Activated CD8-positive, alpha-beta T cell treated with anti-CD3 and anti-CD28 coated beads, Interleukin-2, amount 10 ng/mL, durations not matched to agents 7 days and 5 days (primary cell): ENCODE data around the gene SLC19A1. TPM values are rescaled to one million over a fixed set of nuclear protein-coding genes. Genes with fewer than 3 reads are reported as not detected.
A peak's percentile ranks its signal among the peaks of the same experiment; 100 is the strongest.
"Not testable (repeated sequence)": the region's sequence is repeated elsewhere in the genome, so short reads cannot be mapped to it uniquely, and the experiment has no call there.

Experiments used
- ATAC-seq: fragments of 150-1000 bp; cut with Tn5 transposase; one replicate; pipeline ENCODE4 v1.10.0; 2021; ENCODE audit warnings: moderate library complexity
- CTCF ChIA-PET: fragments of 350-600 bp; sonication (Branson Sonifier 250); formaldehyde crosslinking; loops from one replicate; lab custom pipeline; 2021; ENCODE audit warnings: antibody characterized with exemption; lab: Charles Lee
- POLR2A ChIA-PET: fragments of 350-600 bp; sonication (Branson Sonifier 250); formaldehyde crosslinking; loops from one replicate; lab custom pipeline; 2021; ENCODE audit warnings: antibody characterized with exemption; lab: Charles Lee
- DNase-seq: peaks from one replicate; pipeline ENCODE4 v3.0.0-alpha.2; 2020
- H3K27ac Mint-ChIP-seq: one replicate; pipeline ENCODE4 v1.8.0; 2021; ENCODE audit warnings: mild to moderate bottlenecking, mixed read lengths
- H3K27me3 Mint-ChIP-seq: one replicate; pipeline ENCODE4 v1.8.0; 2021; ENCODE audit warnings: low read depth, mixed read lengths
- H3K36me3 Mint-ChIP-seq: one replicate; pipeline ENCODE4 v1.8.0; 2021; ENCODE audit warnings: low read depth, mixed read lengths
- H3K4me1 Mint-ChIP-seq: one replicate; pipeline ENCODE4 v1.8.0; 2021; ENCODE audit warnings: low read depth, mixed read lengths
- H3K4me3 Mint-ChIP-seq: one replicate; pipeline ENCODE4 v1.8.0; 2021; ENCODE audit warnings: mild to moderate bottlenecking, mixed read lengths
- H3K9me3 Mint-ChIP-seq: one replicate; pipeline ENCODE4 v1.8.0; 2022; ENCODE audit warnings: mixed read lengths; ENCODE audit not compliant: insufficient read depth
- total RNA-seq, 2 experiments: library from RNA; stranded (reverse); gene quantifications; one replicate each; pipeline ENCODE4 v1.2.3, GENCODE V29; 2021

SLC19A1 gene
- total RNA-seq, 2 experiments from 2014 or later, result 44.4 to 51.6 TPM

DNA sequence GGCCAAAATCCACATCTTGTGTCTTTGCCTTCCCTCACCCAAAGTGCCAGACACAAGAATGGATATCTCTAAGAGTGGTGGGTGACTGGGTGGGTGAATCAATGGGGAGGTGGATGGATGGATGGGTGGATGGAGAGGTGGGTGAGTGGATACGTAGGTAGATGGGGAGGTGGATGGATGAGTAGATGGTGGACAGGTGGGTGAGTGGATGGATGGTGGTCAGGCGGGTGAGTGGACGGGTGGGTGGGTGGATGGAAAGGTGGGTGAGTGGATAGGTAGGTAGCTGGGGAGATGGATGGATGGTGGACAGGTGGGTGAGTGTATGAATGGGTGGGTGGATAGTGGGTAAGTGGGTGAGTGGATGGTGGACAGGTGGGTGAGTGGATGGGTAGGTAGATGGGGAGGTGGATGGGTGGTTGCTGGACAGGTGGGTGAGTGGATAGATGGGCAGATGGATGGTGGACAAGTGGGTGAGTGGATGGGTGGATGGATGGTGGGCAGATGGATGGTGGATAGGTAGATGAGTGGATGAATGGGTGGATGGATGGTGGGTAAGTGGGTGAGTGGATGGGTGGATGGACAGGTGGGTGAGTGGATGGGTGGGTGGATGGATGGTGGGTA, 34.2 kb downstream of the SLC19A1 start:
- no peaks in the 10 kb centered on the region for H3K9me3 Mint-ChIP-seq
- no peak for ATAC-seq
- no peaks in the 10 kb centered on the region for H3K36me3 Mint-ChIP-seq
- POLR2A ChIA-PET, result no interaction called here
- H3K27ac Mint-ChIP-seq, result no peak overlapping the region
- CTCF ChIA-PET, result no interaction called here
- DNase-seq, result no peak
- H3K4me3 Mint-ChIP-seq, result no peak overlapping the region
- H3K27me3 Mint-ChIP-seq, result no peaks in the 10 kb centered on the region
- no peaks in the 10 kb centered on the region for H3K4me1 Mint-ChIP-seq

DNA sequence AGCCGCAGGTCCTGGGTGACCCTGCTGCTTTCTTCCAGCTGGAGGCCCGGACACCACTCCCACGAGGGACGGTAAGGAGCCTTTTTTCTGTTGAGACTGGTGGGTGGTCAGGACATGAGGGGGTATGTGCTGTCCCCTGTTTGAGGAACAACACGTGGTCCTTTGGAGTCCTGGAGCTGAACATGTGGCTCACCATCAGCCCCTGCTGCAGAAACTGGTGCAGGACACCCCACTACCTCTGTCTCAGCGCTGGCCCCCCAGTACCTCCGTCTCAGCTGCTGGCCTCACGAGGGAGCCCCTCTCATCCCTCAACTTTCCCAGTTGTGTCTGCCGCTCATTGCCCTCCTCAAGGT, 34.7 kb downstream of the SLC19A1 start:
- Mint-ChIP-seq H3K9me3 (no peaks in the 10 kb centered on the region), H3K27me3 (no peaks in the 10 kb centered on the region), H3K27ac (no peak overlapping the region), H3K4me3 (no peak overlapping the region), H3K4me1 (no peaks in the 10 kb centered on the region), H3K36me3 (no peaks in the 10 kb centered on the region)
- DNase-seq (no peak), ATAC-seq (no peak)
- ChIA-PET POLR2A (no interaction called here), CTCF (no interaction called here)

DNA sequence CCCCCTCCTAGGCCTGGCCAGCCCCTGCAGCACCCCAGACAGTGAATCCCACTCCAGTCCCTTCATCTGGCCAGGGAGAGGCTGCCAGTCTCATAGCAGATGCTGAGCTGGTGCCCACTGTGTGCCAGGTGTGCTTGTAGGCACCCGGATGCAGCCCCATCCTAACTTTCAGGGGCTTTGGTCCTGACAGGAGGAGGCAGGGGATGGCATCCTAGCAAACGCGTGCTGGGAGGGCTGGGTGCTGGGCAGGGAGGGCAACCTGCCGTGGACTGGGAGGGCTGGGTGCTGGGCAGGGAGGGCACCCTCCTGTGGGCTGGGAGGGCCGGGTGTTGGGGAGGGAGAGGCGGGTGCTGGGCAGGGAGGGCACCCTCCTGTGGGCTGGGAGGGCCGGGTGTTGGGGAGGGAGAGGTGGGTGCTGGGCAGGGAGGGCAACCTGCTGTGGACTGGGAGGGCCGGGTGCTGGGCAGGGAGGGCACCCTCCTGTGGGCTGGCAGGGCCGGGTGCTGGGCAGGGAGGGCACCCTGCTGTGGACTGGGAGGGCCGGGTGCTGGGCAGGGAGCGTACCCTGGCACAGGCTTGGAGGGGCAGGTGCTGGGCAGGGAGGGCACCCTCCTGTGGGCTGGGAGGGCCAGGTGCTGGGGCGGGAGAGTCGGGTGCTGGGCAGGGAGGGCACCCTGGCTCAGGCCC, 35.3 kb downstream of the SLC19A1 start:
- ChIA-PET POLR2A (no interaction called here), CTCF (no interaction called here)
- no peaks in the 10 kb centered on the region for H3K36me3 Mint-ChIP-seq
- H3K9me3 Mint-ChIP-seq, result no peaks in the 10 kb centered on the region
- H3K4me3 Mint-ChIP-seq, result no peak overlapping the region
- no peaks in the 10 kb centered on the region for H3K4me1 Mint-ChIP-seq
- no peaks in the 10 kb centered on the region for H3K27me3 Mint-ChIP-seq
- no peak overlapping the region for H3K27ac Mint-ChIP-seq
- ATAC-seq (no peak), DNase-seq (no peak)

DNA sequence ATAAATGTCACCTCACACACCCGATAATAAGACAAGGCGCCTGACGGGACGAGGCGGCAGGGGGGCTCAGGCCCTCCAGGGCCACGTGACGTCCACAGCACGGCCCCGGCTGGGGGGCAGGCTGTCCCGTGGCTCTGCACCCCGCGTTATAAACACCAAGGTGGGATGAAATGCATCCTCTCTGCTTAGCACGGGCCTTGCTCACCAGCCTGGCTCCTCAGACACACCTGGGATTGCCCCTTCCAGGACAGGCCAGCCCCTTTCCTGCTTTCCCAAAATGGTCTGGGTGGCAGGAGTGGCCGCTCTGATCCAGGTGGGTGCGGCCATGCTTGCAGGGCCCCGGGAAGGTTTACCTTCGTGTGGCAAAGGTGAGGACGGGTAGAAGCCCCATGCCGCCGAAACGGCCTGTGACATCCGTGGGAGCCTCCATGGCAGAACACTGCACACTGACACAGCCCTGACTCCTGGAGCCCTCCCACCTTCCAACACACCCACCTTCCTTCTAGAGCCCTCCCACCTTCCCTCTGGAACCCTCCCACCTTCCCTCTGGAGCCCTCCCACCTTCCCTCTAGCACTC, 35.9 kb downstream of the SLC19A1 start:
- ATAC-seq, result no peak
- CTCF ChIA-PET, result no interaction called here
- no peaks in the 10 kb centered on the region for H3K27me3 Mint-ChIP-seq
- no peak overlapping the region for H3K4me3 Mint-ChIP-seq
- no peaks in the 10 kb centered on the region for H3K4me1 Mint-ChIP-seq
- no peak for DNase-seq
- H3K27ac Mint-ChIP-seq, result no peak overlapping the region
- H3K36me3 Mint-ChIP-seq, result no peaks in the 10 kb centered on the region
- POLR2A ChIA-PET, result no interaction called here
- H3K9me3 Mint-ChIP-seq, result no peaks in the 10 kb centered on the region

DNA sequence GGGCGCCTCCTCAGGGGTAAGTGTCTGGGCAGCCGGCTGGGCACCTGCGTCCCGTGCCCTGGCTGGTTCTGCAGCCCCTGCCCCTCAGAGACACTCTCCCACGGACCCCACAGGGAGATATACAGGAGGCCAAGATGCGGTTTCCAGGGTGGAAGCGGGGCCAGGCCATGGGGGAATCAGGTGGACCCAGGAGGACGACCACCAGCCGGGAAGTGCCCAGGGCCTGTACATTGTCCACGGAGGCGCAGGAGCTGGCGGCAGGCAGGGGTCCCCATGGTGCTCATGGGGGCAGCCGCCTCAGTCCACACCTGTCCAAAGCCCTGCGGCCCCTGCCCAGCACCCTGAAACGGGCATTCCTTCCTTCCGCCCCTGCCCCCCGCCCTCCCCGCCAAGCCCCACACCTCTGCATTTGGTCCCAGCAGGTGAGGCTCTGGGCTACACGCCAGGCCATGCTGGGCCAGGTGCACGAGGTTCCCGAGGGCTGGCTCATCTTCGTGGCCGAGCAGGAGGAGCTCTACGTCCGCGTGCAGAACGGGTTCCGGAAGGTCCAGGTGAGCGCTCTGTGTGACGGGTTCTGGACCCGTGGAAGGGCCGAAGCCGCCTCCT, 36.7 kb downstream of the SLC19A1 start:
- ATAC-seq (no peak), DNase-seq (no peak)
- Mint-ChIP-seq H3K27ac (no peak overlapping the region), H3K9me3 (no peaks in the 10 kb centered on the region), H3K4me3 (no peak overlapping the region), H3K36me3 (no peaks in the 10 kb centered on the region), H3K27me3 (no peaks in the 10 kb centered on the region), H3K4me1 (no peaks in the 10 kb centered on the region)
- CTCF ChIA-PET, result interaction anchor here (0.5 kb wide), 1 partner anchor 339 kb away, joined by 3 read pairs; no protein-coding TSS in a partner anchor
- POLR2A ChIA-PET, result no interaction called here

DNA sequence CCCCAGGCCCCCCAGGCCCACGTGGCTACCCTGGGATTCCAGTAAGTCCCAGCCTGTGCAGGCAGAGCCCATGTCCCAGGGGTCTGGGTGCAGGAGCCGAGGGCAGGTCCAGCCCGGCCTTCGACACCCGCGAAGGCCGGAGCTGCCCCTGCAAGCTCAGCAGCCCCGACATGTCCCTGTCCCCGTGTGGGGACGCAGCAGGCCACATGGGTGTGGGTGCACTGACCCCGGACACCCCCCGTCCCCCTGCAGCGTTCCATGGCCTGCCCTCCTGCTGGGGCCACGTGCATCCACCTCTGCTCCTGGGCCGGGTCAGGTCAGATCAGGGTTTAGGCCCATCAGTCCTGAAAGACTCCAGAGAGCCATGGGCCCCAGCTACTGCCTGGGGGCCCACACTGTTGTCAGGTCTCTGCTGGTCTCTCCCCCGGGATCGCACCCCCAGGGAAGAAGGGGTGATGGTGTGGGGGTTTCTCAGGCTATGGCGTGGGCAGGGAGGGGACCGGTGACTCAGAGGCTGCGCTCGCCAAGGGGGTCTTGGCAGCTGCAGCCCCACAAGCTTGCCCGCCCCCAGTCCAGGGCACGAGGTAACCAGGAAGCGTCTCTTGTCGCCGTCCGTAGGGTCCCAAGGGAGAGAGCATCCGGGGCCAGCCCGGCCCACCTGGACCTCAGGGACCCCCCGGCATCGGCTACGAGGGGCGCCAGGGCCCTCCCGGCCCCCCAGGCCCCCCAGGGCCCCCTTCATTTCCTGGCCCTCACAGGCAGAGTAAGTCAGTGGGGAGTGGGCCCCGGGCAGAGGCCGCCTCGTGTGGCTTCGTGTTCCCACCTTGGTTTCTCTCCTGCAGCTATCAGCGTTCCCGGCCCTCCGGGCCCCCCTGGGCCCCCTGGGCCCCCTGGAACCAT, 37.5 kb downstream of the SLC19A1 start:
- DNase-seq (no peak), ATAC-seq (no peak)
- ChIA-PET CTCF (no interaction called here), POLR2A (no interaction called here)
- Mint-ChIP-seq H3K27me3 (no peaks in the 10 kb centered on the region), H3K27ac (no peak overlapping the region), H3K36me3 (peaks cover 3% of the 10 kb centered on the region), H3K9me3 (no peaks in the 10 kb centered on the region), H3K4me1 (no peaks in the 10 kb centered on the region), H3K4me3 (no peak overlapping the region)

DNA sequence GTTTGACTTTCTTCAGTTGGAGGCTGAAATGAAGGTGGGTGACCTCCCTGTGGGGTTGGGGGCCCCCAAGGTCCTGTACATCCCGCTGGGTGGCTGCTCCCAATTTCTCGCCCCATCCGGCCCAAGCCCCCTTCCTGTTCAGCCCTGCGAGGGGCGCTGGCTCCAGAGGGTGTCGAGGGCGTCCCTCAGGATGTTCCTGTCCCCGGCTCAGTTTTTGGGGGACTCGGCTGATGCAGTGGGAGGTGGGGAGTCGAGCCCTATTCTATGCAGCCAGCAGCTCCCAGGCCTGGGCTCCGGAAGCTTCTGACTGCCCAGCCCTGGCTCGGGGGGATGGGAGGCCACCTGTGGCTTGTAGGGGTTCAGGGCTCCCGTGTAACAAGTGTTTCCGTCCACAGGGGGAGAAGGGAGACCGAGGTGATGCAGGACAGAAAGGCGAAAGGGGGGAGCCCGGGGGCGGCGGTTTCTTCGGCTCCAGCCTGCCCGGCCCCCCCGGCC, 38.2 kb downstream of the SLC19A1 start:
- Mint-ChIP-seq H3K27me3 (no peaks in the 10 kb centered on the region), H3K9me3 (no peaks in the 10 kb centered on the region), H3K4me1 (no peaks in the 10 kb centered on the region), H3K4me3 (no peak overlapping the region), H3K36me3 (peaks cover 7% of the 10 kb centered on the region), H3K27ac (no peak overlapping the region)
- DNase-seq (no peak), ATAC-seq (no peak)
- POLR2A ChIA-PET, result no interaction called here
- CTCF ChIA-PET, result no interaction called here

DNA sequence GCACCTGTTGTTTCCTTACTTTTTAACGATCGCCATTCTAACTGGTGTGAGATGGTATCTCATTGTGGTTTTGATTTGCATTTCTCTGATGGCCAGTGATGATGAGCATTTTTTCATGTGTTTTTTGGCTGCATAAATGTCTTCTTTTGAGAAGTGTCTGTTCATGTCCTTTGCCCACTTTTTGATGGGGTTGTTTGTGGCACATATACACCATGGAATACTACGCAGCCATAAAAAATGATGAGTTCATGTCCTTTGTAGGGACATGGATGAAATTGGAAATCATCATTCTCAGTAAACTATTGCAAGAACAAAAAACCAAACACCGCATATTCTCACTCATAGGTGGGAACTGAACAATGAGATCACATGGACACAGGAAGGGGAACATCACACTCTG, 39.0 kb downstream of the SLC19A1 start:
- POLR2A ChIA-PET, result not testable (repeated sequence)

DNA sequence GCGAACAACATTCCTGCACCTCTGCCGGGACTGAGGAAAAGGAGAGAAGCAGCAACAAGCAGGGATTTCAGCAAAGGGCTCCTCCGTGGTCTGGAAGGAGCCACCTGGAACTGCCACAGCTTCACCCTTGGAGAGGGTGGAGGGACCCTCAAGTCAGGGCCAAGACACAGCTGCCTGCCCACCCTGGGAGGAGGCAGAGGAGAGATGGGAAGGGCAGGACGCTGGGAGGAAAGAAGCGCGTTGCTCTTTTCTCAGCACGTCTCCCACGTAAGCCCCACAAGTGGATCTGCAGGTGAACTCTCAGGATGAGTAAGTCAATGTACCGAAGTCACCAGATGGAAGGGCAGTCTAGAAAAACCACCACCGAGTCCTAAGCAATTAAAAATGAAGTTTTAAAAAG, 39.6 kb downstream of the SLC19A1 start:
- Mint-ChIP-seq H3K4me1 (no peaks in the 10 kb centered on the region), H3K4me3 (no peak overlapping the region), H3K36me3 (peaks cover 14% of the 10 kb centered on the region), H3K27ac (no peak overlapping the region), H3K9me3 (no peaks in the 10 kb centered on the region), H3K27me3 (no peaks in the 10 kb centered on the region)
- POLR2A ChIA-PET, result no interaction called here
- no peak for DNase-seq
- no peak for ATAC-seq
- CTCF ChIA-PET, result no interaction called here

More for the DNA sequence above, 39.0 kb downstream of the SLC19A1 start:
- peaks cover 14% of the 10 kb centered on the region for H3K36me3 Mint-ChIP-seq
- H3K4me3 Mint-ChIP-seq, ATAC-seq, H3K27me3 Mint-ChIP-seq, H3K4me1 Mint-ChIP-seq, CTCF ChIA-PET, DNase-seq, H3K9me3 Mint-ChIP-seq: not testable (repeated sequence)
- H3K27ac Mint-ChIP-seq, result peak overlapping the region; percentile 11

DNA sequence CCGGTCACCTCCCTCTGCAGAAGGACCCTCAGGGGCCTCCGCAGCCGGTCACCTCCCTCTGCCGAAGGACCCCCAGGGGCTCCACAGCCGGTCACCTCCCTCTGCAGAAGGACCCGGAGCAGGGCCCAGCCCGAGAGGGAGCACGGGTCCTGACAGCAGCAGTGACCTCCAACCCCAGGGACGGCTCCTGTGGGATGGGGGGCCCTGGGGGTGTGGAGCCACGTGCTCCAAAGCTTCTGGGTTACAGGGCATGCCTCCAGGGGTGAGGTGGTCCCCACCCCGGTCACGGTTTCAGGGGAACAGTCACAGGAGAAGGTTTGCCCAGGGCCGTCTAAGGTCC, 40.3 kb downstream of the SLC19A1 start:
- Mint-ChIP-seq H3K9me3 (no peaks in the 10 kb centered on the region), H3K4me3 (no peak overlapping the region), H3K36me3 (peaks cover 14% of the 10 kb centered on the region), H3K4me1 (no peaks in the 10 kb centered on the region), H3K27ac (no peak overlapping the region), H3K27me3 (no peaks in the 10 kb centered on the region)
- DNase-seq, result no peak
- CTCF ChIA-PET, result no interaction called here
- POLR2A ChIA-PET, result no interaction called here
- ATAC-seq, result no peak

DNA sequence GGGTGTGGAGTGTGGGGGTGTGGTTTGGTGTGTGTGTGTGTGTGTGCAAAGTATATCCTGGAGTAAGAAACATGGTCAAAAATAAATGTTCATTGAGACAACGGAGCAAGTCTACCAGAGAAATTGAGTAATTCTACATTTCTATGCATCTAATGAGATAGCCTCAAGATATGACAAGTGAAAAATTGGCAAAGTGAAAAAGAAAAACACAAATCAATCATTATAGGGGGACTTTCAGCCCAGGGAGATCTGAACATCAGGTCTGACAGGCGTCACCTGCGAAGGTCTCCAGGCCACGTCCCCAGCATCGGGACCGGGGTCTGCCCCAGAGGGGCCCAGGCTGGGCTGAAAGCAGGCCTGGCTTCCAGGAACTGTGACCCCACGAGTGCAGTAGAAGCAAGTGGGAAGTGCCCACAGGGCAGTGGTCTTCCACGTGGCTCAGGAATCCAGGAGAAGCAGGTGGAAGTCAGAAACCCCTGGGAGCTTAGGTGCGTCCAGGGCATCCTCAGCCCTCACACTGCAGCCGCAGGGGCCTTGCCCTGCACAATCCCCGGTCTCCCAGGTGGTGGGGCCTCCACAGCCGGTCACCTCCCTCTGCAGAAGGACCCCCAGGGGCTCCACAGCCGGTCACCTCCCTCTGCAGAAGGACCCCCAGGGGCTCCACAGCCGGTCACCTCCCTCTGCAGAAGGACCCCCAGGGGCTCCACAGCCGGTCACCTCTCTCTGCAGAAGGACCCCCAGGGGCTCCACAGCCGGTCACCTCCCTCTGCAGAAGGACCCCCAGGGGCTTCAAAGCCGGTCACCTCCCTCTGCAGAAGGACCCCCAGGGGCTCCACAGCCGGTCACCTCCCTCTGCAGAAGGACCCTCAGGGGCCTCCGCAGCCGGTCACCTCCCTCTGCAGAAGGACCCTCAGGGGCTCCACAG, 40.9 kb downstream of the SLC19A1 start:
- H3K36me3 Mint-ChIP-seq, result peaks cover 14% of the 10 kb centered on the region
- CTCF ChIA-PET, H3K27me3 Mint-ChIP-seq, H3K4me1 Mint-ChIP-seq, H3K27ac Mint-ChIP-seq, DNase-seq, POLR2A ChIA-PET, H3K4me3 Mint-ChIP-seq, H3K9me3 Mint-ChIP-seq: not testable (repeated sequence)
- ATAC-seq, result peak; percentile 45
